NCI-H1930 (cell line): Measurements from ENCODE around the gene FAR1.
"Not testable (repeated sequence)": the region's sequence is repeated elsewhere in the genome, so short reads cannot be mapped to it uniquely, and the experiment has no call there.

Experiments
- DNase-seq, 2 experiments: peaks; one replicate each; lab custom pipeline; 2025; lab: John Stamatoyannopoulos, UW

The FAR1 gene, protein sequence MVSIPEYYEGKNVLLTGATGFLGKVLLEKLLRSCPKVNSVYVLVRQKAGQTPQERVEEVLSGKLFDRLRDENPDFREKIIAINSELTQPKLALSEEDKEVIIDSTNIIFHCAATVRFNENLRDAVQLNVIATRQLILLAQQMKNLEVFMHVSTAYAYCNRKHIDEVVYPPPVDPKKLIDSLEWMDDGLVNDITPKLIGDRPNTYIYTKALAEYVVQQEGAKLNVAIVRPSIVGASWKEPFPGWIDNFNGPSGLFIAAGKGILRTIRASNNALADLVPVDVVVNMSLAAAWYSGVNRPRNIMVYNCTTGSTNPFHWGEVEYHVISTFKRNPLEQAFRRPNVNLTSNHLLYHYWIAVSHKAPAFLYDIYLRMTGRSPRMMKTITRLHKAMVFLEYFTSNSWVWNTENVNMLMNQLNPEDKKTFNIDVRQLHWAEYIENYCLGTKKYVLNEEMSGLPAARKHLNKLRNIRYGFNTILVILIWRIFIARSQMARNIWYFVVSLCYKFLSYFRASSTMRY

DNA sequence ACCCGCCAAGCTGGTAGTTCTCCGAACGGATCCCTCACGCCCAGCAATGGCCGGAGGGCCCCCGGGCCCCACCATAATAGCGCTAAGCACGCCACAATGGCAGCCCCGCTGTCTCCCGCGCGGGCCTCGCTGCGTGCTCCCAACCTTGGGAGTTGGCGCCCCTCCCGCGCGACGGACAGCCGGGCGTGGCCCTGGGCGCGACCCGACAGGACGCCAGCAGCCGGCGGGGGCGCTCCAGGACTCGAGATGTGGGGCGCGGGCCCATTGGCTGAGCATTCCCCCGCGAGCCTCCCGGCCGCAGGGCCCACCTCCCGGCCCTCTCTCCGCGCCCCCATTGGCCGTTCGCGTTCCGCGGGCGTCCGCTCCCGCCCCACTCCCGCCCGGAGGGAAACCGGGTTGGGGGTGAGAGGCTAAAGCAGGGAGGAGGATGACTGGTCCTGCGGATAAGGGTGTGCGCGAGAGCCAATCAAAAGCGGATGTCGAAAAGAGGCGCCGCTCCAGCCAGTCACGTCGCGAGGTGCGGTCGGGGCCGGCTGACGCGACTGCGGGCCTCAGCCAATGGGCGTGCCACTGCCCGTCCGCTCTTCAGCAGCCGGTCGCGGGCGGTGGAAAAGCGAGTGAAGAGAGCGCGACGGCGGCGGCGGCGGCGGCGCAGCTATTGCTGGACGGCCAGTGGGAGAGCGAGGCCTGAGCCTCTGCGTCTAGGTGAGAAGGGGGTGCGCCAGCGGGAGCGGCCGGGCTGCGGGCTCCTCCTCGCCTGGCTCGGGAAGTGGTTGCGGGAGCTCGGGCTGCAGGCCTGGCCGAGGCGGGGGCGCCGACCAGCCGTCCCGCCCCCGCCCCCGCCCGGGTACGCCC lies at the start of gene FAR1:
FAR1 (plus strand) TSS at position 567 of the 855 bp plus-strand sequence. CDS start 26,098 bp downstream, outside the sequence.
- peak; percentile 98 for DNase-seq

DNA sequence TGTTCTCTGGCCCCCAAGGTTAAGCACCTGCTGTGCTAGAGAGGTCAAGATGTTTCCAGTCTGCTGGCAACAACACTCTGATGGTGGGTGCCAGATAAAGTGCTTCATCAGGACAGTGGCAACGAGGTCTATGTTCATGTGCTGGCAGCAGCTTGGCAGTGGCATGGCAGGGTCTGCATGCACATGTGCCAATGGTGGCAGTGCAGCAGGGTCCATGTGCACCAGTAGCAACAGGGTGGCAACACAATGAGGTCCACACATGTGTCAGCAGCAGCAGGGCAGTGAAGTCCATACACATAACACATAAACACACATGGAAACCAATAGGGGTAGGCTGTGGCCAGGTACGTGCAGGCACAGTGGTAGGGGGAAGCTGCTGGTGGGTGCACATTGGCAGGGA lies 48.4 kb upstream of the FAR1 start:
- DNase-seq = no peak

DNA sequence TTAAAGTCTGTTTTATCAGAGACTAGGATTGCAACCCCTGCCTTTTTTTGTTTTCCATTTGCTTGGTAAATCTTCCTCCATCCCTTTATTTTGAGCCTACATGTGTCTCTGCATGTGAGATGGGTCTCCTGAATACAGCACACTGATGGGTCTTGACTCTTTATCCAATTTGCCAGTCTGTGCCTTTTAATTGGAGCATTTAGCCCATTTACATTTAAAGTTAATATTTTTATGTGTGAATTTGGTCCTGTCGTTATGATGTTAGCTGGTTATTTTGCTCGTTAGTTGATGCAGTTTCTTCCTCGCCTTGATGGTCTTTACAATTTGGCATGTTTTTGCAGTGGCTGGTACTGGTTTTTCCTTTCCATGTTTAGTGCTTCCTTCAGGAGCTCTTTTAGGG lies 41.6 kb upstream of the FAR1 start:
- DNase-seq = not testable (repeated sequence)

DNA sequence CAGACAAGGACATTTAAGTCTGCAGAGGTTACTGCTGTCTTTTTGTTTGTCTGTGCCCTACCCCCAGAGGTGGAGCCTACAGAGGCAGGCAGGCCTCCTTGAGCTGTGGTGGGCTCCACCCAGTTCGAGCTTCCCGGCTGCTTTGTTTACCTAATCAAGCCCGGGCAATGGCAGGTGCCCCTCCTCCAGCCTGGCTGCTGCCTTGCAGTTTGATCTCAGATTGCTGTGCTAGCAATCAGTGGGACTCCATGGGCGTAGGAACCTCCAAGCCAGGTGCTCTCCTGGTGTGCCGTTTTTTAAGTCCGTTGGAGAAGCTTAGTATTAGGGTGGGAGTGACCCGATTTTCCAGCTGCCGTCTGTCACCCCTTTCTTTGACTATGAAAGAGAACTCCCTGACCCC lies 39.8 kb upstream of the FAR1 start:
- DNase-seq = not testable (repeated sequence)

DNA sequence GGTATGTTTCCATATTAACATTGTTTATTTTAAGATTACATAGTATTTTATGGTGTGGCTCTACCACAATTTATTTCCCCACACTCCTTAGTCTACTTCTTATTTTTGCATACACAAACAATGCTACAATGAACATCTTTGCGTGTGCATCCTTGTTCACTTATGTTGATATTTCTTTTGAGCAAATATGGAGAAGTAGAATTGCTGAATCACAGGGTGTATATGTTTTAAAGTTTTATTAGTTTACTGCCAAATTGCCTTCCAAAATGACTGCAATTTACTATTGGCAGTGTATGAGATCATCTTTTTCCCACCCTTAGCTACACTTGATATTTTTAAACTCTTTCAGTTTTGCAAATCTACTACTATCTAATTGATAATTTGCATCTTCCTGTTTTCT lies 38.7 kb upstream of the FAR1 start:
- no peak for DNase-seq

DNA sequence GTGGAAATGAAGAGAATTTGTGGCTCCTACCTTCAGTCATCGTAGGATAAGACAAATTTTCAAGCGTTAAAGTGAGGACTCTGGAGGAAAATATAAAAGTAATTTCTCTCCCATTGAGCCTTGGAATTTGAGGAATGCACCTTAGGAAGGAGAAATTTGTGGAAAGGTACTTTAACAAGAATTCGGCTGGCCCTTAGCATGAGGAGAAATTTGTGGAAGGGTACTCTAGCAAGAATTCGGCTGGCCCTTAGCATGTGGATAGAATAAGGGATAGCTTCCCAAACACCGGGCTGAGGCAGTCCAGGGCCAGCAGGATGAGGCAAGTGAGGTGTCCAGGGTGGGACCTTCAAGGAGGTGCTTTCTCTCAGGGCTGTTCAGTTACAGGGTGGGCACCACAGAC lies 33.2 kb upstream of the FAR1 start:
- no peak for DNase-seq

DNA sequence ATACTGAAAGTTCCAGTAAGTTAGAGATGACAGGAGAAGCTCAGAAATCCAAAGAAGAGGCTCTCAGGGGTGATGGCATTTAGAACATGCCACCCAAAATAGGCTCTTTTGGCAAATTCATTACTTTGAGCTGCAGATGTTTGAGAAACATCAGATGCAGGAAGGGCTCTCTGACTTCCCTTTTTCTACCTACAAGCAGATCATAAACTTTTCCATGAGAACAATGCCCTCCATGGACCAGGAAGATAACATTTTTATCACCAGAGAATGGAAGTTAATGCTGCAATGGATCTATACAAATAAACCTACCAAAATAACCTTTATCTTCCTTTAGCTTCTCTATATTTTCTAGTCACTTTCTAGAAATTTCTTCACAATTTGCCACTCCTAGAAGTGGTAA lies 32.7 kb upstream of the FAR1 start:
- DNase-seq = no peak

DNA sequence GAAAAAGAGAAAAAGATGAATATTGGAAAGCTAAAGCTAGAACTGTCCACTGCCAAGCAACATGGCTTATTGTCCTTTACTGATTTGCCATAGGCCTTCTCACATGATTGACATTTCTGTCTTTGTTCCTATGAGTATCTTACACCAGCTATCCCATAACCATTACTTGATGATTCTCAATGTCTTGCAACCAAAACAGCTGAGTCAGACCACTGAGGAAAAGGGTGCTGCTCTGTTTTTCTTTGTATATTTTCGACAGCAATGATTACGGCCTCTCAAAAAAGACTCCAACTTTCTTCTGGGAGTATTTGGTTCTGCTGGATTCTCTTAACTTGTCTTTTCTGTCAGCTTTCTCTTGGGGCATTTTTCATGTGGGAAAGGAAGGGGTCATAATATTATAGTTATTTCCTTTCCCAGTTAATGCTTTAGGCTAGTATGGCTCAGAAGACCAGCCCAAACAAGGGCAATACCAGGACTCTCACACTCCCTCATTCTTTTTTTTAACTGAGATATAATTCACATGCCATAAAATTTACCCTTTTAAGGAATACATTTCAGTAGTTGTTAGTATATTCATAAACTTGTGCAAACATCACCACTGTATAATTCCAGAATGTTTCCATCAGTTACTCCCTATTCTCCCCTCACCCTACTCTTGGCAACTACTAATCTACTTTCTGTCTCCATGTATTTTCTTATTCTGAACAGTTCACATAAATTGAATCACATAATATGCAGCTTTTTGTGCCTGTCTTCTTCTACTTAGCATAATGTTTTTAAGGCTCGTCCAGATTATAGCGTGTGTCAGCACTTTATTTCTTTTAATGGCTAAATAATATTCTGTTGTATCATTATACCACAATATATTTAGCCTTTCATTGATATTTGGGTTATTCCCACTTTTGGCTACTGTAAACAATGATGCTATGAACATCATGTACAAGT lies 31.1 kb upstream of the FAR1 start:
- DNase-seq = no peak

DNA sequence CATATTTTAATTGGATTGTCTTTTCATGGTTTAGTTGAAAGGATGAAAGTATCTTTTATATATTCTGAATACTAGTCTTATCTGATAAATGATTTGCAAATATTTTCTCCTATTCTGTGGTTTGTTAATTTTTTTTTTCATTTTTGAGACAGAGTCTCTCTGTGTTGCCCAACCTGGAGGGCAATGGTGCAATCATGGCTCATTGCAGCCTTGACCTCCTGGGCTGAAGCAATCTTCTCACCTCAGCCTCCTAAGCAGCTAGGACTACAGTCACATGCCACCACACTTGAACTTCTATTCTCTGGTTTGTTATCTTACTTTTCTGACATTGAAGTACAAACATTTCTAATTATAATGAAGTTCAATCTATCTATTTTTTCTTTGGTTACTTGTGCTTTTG lies 30.0 kb upstream of the FAR1 start:
- no peak for DNase-seq

DNA sequence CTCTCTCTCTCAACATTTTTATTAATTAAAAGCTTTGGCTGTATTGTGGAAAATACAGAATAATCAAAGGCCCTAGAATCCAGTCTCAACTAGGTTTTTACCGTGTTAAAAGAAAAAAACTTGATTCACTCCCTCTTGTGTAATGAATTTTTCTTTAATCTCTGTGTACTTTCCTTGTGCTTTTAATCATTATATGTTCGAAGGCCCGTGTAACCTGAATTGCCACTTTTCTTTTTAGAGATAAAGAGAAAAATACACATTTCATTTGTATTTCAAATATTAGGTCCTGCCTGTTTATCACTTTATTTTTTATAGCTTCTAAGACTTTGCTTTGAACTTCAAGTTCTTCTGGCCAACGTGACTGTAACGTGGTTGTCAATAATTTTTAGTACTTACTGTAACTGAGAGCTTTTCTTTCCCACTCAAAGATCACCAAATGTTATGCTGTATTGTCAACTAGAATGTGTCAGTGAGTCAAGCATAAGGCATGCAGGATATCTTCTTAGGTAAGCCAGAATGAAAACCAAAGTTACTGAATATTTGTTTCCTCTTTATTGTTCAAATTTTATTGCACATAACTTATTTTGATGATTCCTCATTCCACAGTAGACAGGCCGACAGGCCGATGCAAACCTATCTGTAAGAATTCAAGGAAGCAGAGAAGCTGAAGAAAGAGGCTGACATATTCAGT lies 23.3 kb upstream of the FAR1 start:
- no peak for DNase-seq

DNA sequence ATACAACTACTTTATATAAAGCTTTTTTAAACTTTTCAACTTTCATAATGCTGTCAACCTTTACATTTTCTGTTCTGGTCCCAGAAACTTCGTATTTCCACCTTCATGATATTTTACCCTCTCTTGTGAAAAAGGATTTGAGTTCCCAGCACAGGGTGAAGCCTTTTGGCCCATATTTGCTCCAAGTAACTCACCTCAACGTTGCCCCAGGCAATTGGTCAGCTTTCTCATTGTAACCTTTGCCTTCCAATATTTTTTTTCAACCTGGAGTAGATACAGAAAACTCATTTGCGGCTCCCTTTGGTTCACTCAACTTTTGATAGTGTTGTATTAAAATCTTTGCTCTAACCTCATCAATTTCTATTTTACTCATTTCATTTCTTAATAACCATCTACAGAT lies 21.1 kb upstream of the FAR1 start:
- DNase-seq = no peak

DNA sequence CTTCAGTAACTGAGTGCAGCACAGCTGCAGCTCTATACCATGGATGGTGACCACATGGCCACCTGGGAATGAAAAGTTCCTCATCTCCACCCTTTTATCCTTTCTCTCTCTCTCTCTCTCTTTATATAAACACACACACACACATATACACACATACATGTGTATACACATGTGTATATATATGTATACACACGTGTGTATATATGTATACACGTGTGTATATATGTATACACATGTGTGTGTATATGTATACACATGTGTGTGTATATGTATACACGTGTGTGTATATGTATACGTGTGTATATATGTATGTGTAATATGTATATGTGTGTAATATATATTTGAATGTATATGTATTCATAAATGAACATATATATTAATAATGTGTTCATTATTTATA lies 18.8 kb upstream of the FAR1 start:
- no peak for DNase-seq

DNA sequence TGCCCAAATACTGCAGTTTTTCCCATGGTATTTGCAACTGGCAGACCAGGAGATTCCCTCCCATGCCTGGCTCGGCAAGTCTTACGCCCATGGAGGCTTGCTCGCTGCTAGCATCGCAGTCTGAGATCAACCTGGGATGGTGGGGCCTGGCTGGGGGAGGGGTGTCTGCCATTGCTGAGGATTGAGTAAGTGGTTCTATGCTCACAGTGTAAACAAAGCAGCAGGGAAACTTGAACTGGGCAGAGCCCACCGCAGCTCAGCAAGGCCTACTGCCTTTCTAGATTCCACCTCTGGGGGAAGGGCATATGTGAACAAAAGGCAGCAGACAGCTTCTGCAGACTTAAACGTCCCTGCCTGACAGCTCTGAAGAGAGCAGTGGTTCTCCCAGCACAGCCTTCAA lies 17.0 kb upstream of the FAR1 start:
- not testable (repeated sequence) for DNase-seq

DNA sequence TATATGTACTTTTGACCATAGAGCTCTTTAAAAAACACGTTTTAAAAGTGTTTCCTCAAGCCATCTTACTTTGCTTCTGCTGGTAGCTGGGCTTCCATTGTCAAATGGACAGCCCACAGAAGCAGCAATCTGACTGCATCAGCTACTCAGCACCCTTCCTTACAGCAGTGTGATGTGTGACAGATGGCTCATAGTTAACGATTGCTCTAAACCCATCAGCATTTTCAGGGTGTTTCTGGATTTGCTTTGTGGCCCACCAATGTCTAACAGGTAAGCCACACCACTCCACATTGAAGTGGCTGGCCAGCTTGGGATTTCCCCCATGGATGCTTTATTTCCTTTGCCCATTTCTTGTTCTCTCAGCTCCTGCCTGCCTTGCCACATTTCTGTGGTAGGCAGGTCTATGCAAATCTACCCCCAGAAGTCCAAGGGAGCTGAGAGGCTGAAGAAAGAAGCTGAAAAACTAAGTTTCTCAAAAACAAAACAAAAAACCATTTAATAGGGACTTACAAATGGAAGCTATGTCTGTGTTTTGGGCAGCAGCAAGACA lies 7.3 kb upstream of the FAR1 start:
- no peak for DNase-seq

DNA sequence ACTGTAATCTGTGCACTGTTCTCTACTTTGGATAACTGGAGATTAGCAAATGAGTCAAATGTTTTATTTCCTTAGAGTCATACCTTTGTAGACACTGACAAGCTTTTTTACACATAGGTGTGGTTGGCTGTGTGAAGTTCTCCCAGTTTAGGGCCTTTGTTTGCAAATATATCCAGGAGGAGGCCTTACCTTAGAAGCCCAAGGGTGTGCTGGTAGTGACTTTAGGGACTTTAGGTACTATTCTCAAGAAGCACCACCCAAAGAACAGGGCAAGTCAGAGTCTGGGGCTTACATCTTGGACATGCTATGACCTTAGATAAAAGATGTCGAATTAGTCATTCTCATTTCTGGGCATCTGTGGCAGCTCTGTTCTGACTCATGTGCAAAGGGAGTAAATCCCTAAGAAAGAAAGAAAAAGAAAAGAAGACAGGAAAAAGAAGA lies 4.8 kb upstream of the FAR1 start:
- no peak for DNase-seq

DNA sequence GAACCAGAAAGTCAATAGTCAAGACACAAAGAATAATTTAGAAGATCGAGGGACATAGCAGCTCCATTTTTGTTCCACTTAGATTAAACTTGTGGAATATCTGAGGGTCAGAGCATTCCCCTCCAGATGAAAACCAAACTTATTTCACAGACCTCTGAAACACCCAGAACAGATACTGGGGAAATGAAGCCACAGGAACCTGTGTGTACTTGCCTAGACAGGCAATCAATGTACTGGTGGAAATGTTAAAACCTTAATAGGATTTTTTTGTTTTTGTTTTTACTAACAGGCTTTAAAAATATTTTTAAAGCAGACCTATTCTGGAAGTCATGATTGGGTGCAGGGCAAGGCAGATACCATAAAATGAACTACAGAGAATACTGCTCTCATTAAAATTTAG lies 4.1 kb upstream of the FAR1 start:
- DNase-seq = no peak

DNA sequence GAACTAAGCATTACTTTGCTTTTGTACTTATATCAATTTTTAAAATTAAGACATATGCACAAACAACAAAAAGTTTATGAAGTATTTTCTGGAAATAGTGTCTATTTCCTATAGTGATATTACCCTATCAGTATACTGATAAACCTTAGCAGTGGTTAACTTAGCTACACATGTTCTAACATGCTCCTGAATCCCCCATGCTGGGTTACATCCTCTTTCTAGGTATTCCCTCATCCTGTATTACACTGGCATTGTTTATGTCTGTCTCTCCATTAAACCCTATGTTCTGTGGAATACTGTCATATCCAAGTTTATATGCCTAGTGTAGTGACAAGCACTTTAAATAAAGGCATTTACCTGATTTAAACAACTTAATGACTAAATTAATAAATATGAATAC lies 1.8 kb upstream of the FAR1 start:
- no peak for DNase-seq

DNA sequence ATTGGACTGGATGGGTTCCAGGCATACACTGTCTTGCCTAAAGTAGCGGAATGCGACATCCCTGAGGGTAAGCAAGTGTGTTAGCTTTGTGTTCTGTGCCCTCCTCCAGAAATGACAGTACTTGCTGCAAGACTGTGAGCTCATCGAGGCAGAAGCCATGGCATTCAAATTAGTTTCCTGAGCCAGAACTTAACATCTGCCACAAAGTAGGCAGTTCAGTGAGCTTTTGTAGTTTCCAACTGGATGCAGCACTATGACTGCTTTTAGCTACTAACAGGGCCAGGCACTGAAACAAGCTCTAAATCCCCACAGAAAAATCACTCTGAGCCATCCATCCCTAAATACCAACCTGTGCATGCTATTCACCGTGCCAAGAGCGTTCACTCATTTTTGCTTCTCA lies 1.2 kb upstream of the FAR1 start:
- DNase-seq = no peak

DNA sequence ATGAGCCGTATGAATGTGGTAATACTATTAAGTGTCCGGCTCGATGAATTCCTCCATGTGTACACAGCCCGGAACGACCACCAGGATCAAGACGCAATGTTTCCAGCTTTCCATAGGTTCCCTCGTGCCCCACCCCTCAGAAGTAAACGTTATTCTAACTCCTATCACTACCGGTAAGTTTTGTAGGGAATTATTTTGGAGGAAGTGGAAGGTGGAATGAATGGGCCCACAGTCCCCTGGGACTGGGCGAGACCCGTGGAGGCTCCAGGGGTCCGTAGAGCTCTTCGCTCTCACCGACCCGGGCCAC lies 720 bp upstream of the FAR1 start:
- DNase-seq = no peak

DNA sequence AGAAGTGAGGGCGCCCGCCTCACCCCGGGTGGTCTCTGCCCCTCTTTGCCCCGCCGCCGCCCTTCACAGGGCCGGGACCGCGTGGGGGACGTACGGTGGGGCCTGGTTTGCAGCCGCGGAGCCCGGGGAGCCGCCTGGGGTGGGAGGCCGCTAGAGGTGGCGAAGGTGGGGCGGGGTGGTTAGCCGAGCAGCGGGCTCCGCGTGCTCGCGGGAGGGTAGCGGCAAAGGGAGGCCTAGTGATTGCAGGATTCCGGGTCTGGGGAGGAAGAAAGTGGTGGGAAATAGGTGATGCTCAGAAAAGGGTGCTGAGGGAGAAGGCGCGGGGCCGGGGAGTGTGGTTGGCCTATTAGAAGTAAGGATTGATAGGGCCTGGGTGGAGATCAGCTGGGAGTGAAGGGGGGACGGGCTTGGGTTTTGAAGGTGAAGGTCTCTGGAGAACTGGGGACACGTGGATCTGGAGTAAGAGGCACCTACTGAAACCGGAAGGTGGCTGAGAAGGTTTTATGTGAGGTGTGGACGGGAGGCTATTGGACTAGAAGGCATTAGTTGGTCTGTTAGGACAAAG lies 571 bp downstream of the FAR1 start:
- peak in 1 of 2 experiments; percentile 51 for DNase-seq
